HTERT RPE-1 (cell line): ENCODE measurements around the gene PRRC2B.
"Not testable (repeated sequence)": the region's sequence is repeated elsewhere in the genome, so short reads cannot be mapped to it uniquely, and the experiment has no call there.

Source experiments
- in situ Hi-C: fragments of 300-500 bp; cut with MboI; formaldehyde crosslinking; loops from 4 replicates; pipeline ENCODE4 v1.14.3; 2020; ENCODE audit warnings: low sequenced_read_pairs

PRRC2B gene

DNA sequence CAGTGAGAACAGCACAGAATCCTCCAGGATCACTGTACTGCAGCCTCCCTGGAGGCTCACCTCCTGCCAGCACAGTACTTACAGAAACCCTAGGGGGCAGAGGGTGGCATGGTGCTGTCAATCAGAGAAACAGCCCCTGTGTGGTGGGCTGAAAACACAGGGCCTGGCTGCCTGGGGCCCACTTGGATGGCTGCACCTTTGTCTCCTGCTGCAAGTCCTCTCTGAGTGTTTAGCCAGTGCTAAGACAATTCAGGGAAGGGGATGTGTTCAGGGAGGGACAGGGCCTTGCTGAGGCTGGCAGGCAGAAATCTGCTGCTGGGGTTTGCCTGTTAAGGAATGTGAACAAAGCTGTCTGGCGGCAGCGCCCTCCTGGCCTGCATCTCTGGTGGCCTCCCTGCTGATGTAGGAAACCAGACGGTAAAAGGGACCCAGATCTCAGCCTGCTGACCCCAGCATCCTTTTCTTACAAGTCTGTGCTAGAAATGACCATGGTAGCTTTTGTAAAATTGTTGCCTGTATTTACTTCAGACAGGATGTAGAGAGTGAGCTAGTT lies 39.5 kb downstream of the PRRC2B start:
- in situ Hi-C loops, result no loop called here

GRCh38 chr9:131434673-131435072 lies 40.8 kb downstream of the PRRC2B start:
- in situ Hi-C loops, result no loop called here

DNA sequence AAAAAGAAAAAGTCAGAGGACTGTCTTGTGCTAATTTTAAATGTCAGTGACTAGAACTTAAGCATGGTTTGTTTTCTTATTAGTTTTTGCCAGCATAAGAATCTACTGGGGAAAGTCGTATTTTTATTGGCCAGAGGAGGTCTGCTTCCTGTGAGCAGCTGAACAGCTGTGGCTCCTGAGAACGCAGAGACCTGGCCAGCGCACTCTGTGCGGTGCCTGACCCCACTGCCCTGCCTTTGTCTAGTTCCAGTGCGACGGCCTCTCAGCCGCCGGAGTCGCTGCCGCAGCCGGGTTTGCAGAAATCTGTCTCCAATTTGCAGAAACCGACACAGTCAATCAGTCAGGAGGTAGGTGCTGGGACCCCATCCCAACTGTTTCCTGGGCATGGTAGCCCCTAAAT lies 42.5 kb downstream of the PRRC2B start:
- in situ Hi-C loops, result no loop called here

DNA sequence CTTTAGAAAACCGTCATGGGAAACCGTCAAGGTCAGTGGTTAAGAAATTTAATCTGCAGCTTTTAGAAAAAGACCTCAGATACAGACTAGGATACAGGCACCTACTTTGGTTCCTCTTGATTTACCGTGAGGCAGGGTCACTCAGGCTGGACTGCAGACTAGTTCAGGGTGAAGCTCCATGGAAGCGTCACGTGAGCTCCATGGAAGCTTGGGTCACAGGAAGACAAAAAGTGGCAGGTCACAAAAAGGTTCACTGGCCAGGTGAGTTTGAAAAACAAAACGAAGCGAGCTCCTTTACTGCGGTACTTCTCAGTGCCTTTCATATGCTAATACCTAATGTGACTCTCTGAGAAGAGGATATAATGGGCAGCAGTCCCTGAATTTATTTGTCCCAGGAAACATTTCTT lies 43.0 kb downstream of the PRRC2B start:
- in situ Hi-C loops, result no loop called here

- in situ Hi-C loops, result no loop called here
Measured at GRCh38 chr9:131438190-131438589, 44.3 kb downstream of the PRRC2B start.

GRCh38 chr9:131439224-131439623 lies 45.3 kb downstream of the PRRC2B start:
- in situ Hi-C loops, result no loop called here

GRCh38 chr9:131441441-131441840 lies 47.6 kb downstream of the PRRC2B start:
- in situ Hi-C loops, result no loop called here

- in situ Hi-C loops, result no loop called here
Measured at GRCh38 chr9:131442351-131442750, 48.5 kb downstream of the PRRC2B start.

GRCh38 chr9:131443648-131444047 lies 49.8 kb downstream of the PRRC2B start:
- in situ Hi-C loops, result no loop called here

DNA sequence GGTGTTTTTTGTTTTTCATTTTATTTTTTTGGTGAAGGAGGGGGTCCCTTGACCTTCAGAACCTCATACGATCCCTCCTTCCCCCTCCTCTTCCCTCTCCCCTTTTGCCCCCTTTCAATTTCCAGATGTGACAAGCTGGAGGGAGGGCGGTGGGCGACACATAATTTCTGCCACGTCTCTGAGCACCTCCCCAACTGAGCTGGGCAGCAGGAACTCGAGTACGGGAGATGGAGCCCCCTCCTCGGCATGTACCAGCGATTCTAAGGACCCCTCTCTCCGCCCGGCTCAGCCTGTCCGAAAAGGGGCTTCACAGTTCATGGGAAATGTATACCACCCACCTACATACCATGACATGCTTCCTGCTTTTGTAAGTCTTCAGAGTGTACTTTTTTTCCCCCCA lies 52.4 kb downstream of the PRRC2B start:
- in situ Hi-C loops, result no loop called here

DNA sequence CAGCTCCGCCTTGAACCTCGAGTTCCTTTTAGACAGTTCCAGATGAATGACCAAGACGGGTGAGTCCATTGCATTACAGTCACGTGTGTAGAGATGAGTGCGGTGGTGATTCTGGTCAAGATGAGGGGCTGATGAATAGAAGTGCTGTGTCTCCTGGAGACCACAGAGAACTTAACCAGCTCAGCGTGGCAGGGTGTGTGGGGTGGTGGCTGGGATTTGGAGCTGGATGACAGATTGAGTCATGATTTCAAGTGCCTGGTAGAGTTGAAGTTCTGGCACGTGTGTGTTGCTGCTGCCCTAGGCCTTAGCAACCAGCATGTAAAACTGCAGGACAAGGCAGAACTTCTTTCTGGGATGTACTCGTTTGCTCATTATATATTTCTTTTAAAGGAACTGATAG lies 53.3 kb downstream of the PRRC2B start:
- in situ Hi-C loops, result no loop called here

DNA sequence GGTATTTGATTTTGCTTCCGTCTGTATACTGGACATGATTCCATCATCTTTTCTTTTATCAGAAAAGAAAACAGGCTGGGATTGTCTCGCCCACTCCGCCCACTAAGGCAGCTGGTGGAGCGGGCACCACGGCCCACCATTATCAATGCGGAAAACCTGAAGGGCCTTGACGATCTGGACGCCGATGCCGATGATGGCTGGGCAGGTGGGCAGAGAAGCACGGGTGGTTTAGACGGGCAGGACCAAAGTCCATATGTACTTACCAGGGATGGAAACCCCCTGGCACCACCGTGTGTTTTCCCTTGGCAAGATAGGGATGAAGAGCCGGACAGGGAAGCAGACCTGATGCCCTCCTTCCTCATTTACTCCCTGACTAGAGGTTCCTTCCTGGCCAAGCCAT lies 53.7 kb downstream of the PRRC2B start:
- in situ Hi-C loops, result no loop called here

- in situ Hi-C loops, result no loop called here
Measured at GRCh38 chr9:131448818-131449217, 54.9 kb downstream of the PRRC2B start.

DNA sequence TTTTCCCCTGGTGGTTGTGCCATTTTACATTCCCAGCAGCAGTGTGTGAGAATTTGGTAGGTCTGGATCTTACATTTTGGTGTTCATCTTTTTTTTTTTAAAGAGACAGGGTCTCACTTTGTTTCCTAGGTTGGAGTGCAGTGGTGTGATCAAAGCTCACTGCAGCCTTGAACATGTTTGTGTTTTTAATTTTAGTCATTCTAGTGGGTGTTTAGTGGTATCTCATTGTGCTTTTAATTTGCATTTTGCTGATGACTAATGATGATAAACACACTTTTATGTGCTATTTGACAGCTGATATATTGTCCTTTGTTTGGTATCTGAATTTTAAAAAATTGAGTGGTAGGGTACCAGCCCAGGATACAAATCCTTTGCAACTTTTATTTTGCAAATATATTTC lies 55.4 kb downstream of the PRRC2B start:
- in situ Hi-C loops, result no loop called here

DNA sequence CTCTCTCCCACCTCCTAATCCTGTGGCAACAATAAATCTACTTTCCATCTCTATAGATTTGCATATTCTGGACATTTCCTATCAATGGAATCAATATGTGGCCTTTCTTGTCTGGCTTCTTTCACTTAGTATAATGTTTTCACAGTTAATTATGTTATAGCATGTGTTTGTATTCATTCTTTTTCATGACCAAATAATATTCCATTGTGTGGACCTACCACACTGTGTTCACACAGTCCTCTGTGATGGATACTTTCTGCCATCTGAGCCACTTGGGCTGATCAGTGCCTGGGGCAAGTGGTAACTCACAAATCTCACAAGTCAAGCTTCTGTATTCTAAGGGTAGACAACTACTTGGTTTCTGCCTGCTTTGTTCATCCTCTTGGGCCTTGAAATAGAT lies 60.1 kb downstream of the PRRC2B start:
- in situ Hi-C loops, result no loop called here

GRCh38 chr9:131455655-131456054 lies 61.8 kb downstream of the PRRC2B start:
- in situ Hi-C loops, result not testable (repeated sequence)

GRCh38 chr9:131457746-131458145 lies 63.9 kb downstream of the PRRC2B start:
- in situ Hi-C loops, result no loop called here

DNA sequence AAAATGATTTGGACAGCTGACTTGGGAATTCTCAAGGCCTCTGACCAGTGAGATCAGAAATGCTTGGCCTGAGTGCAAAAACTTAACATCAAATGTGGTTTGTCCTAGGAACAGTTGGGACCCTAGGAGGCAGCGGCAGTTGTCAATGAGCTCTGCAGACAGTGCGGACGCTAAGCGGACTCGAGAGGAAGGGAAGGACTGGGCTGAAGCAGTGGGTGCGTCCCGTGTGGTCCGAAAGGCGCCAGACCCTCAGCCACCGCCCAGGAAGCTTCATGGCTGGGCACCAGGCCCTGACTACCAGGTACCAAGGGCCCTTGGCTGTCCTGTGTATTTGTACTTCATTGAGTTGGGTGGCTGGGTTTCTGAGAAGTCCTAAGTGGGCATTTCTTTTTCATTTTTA lies 65.2 kb downstream of the PRRC2B start:
- in situ Hi-C loops, result no loop called here

- in situ Hi-C loops, result no loop called here
Measured at GRCh38 chr9:131461166-131461565, 67.3 kb downstream of the PRRC2B start.

GRCh38 chr9:131464354-131465000 lies 70.6 kb downstream of the PRRC2B start:
- in situ Hi-C loops, result no loop called here

DNA sequence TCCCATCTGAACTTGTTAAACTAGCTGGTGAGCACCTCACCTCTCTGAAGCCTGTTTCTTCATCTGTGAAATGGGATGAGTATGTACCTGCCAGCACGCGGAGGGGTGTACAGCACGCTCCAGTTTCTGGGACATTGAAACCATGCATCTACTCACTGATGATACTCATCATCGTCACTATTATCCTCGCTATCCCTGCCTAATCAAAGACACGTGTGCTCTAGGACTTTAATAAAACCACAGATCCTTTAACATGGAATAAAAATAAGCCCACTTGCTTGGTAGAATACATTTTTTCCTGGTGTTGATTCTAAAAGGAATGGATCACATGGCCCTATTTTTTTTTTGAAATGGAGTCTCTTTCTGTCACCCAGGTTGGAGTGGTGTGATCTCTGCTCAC lies 71.5 kb downstream of the PRRC2B start:
- in situ Hi-C loops, result no loop called here

DNA sequence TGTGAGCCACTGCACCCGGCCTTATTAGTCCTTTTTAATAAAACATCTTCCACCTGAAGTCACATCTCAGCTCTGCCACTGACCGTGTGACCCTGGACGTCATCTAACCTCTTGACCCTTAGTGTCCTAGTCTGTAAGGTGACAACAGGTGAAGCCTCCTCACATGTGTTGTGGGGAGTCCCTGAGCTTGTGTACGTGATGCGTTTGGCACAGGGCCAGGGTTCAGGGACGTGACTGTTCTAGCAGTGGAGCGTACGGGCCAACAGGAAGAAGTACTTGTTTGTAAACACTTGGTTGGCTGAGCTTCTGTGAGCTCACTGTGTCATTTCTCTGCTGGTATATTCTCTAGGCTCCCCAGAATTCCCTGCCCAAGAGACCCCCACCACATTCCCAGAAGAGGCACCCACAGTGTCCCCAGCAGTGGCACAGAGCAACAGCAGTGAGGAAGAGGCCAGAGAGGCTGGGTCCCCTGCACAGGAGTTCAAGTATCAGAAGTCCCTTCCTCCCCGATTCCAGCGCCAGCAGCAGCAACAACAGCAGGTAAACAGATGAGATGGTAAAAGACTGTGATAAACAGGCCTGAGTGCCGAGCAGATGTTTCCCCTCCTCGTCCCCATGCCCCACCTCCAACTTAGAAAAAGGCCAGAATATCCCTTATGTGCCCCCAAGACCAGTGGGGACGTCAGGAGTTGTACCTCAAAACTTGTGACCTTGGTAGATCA lies 73.5 kb downstream of the PRRC2B start:
- in situ Hi-C loops, result no loop called here
